Keratinocyte (primary cell): ENCODE data around the gene EPHA1. TPM values are rescaled to one million over a fixed set of nuclear protein-coding genes. Genes with fewer than 3 reads are reported as not detected.

Source experiments
- DNase-seq: peaks from one replicate; pipeline ENCODE4 v3.0.0-alpha.2; 2011; ENCODE audit warnings: low read depth, missing footprints, low spot score
- FAIRE-seq: peaks from 2 replicates; lab custom pipeline; 2011; peaks lifted over from hg19 to GRCh38; lab: Jason Lieb, UNC
- H2AFZ ChIP-seq: 2 replicates; pipeline ENCODE4 v1.6.0; 2012; ENCODE audit warnings: low read length, control low read depth, inconsistent platforms; ENCODE audit not compliant: control insufficient read depth
- H3K27ac ChIP-seq: 2 replicates; pipeline ENCODE4 v1.5.1; 2011; ENCODE audit warnings: low read length; ENCODE audit not compliant: control insufficient read depth, insufficient read depth
- H3K27me3 ChIP-seq: 3 replicates; pipeline ENCODE4 v1.6.0; 2011; ENCODE audit warnings: low read length; ENCODE audit not compliant: control insufficient read depth, insufficient read depth; ENCODE audit errors: extremely low read depth
- H3K36me3 ChIP-seq, 2 experiments: 2 replicates in 1 of 2; 3 replicates in 1 of 2; pipeline ENCODE4 v1.5.1; 2011; ENCODE audit warnings: low read length in 2 of 2, mild to moderate bottlenecking in 1 of 2; ENCODE audit not compliant: control insufficient read depth in 2 of 2, insufficient read depth in 2 of 2; ENCODE audit errors: extremely low read depth in 1 of 2
- H3K4me1 ChIP-seq: 3 replicates; pipeline ENCODE4 v1.5.1; 2011; ENCODE audit warnings: low read length; ENCODE audit not compliant: control insufficient read depth, insufficient read depth; ENCODE audit errors: extremely low read depth
- H3K4me2 ChIP-seq: 3 replicates; pipeline ENCODE4 v1.6.0; 2011; ENCODE audit warnings: low read depth, low read length; ENCODE audit not compliant: control insufficient read depth, insufficient read depth; ENCODE audit errors: extremely low read depth
- H3K4me3 ChIP-seq, 3 experiments: fragments of 200-600 bp in 1 of 3; sonication (generic) in 1 of 3; 2 replicates in 2 of 3; 3 replicates in 1 of 3; pipeline ENCODE4 v1.5.1; 2011 to 2016; ENCODE audit warnings: low read length in 3 of 3, mild to moderate bottlenecking in 3 of 3, control low read depth in 2 of 3, inconsistent platforms in 1 of 3, low read depth in 1 of 3, mixed read lengths in 1 of 3, mixed run types in 1 of 3, moderate library complexity in 1 of 3; ENCODE audit not compliant: control insufficient read depth in 2 of 3, insufficient read depth in 2 of 3; ENCODE audit errors: extremely low read depth in 1 of 3
- H3K79me2 ChIP-seq: 2 replicates; pipeline ENCODE4 v1.6.0; 2012; ENCODE audit warnings: low read length; ENCODE audit not compliant: control insufficient read depth, insufficient read depth
- H3K9ac ChIP-seq: 3 replicates; pipeline ENCODE4 v1.6.0; 2011; ENCODE audit warnings: low read length; ENCODE audit not compliant: control insufficient read depth, insufficient read depth; ENCODE audit errors: extremely low read depth
- H3K9me1 ChIP-seq: 3 replicates; pipeline ENCODE4 v1.6.0; 2011; ENCODE audit warnings: low read length; ENCODE audit not compliant: control insufficient read depth, insufficient read depth; ENCODE audit errors: extremely low read depth
- H3K9me3 ChIP-seq: 2 replicates; pipeline ENCODE4 v1.5.1; 2012; ENCODE audit warnings: low read depth, low read length; ENCODE audit not compliant: control insufficient read depth
- H4K20me1 ChIP-seq: 3 replicates; pipeline ENCODE4 v1.6.0; 2011; ENCODE audit warnings: low read length; ENCODE audit not compliant: control insufficient read depth, insufficient read depth; ENCODE audit errors: extremely low read depth
- EZH2 ChIP-seq: IDR thresholded peaks from one replicate; pipeline ENCODE4 v1.6.1; 2012; ENCODE audit warnings: inconsistent platforms, mild to moderate bottlenecking, low read length, moderate library complexity
- dilution Hi-C: fragments of 300-500 bp; cut with MboI; formaldehyde crosslinking; loops from one replicate; pipeline ENCODE4 v1.7.0; 2020; ENCODE audit warnings: low sequenced_read_pairs; ENCODE audit not compliant: extremely low pct_ligation_motif_present
- polyA plus RNA-seq, 5 experiments: library from polyadenylated mRNA; depleted of rRNA in 3 of 5; stranded (reverse) in 3 of 5; stranded (forward) in 1 of 5; unstranded in 1 of 5; fragments of >200 nt; gene quantifications; 1 replicate in 1 of 5; 2 replicates in 3 of 5; 3 replicates in 1 of 5; pipeline versions ENCODE4 v1.2.1 to v1.2.3, GENCODE V29; 2011 to 2012; ENCODE audit warnings: missing spikeins in 2 of 5, low read depth in 1 of 5, low replicate concordance in 1 of 5
- TF ChIP-seq, protein P1 (sequence below), 3 experiments: IDR thresholded peaks in 1 of 3; conservative IDR thresholded peaks in 1 of 3; optimal IDR thresholded peaks in 1 of 3; 2 replicates in 2 of 3; 3 replicates in 1 of 3; pipeline versions ENCODE3 to v1.5.1; 2011; ENCODE audit warnings: low read length in 3 of 3, mild to moderate bottlenecking in 3 of 3, moderate library complexity in 2 of 3, control low read depth in 1 of 3, inconsistent platforms in 1 of 3; ENCODE audit not compliant: insufficient read depth in 2 of 3; ENCODE audit errors: extremely low read depth in 1 of 3

EPHA1 gene
- polyA plus RNA-seq, 1 donor (not counting 4 experiments of a cell fraction or from before 2014, with no cell fraction given): 31.9 TPM

DNA sequence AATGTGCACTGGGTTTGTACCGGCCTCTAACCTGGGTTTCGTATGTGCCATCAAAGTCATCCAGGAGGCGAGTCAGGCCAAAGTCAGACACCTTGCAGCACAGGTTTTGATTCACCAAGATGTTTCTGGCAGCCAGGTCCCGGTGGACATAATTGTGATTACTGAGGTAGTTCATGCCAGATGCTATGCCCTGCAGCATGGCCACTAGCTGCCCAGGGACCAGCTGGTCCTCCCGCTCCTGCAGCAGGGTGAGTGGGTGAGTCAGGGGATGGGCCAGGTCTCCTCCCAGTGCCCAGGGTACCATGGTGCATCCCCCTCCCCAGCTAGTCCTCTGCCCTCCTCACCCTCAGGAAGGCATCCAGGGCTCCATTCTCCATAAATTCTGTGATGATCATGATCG is 13.9 kb downstream of the EPHA1 start:
- Histone ChIP-seq H3K79me2 (no peaks in the 10 kb centered on the region), H3K4me2 (no peak overlapping the region), H3K4me1 (peaks cover 4% of the 10 kb centered on the region), H3K9me1 (no peaks in the 10 kb centered on the region), H2AFZ (no peak overlapping the region), H4K20me1 (peaks cover 12% of the 10 kb centered on the region), H3K27ac (no peak overlapping the region), H3K9ac (no peak overlapping the region), H3K4me3 (no peak overlapping the region), H3K9me3 (no peaks in the 10 kb centered on the region), H3K36me3 (peaks cover 39 to 41% of the 10 kb centered on the region in 2 experiments), H3K27me3 (no peaks in the 10 kb centered on the region)
- dilution Hi-C loops: no loop called here
- TF ChIP-seq EZH2: no peak
- TF ChIP-seq, protein P1, sequence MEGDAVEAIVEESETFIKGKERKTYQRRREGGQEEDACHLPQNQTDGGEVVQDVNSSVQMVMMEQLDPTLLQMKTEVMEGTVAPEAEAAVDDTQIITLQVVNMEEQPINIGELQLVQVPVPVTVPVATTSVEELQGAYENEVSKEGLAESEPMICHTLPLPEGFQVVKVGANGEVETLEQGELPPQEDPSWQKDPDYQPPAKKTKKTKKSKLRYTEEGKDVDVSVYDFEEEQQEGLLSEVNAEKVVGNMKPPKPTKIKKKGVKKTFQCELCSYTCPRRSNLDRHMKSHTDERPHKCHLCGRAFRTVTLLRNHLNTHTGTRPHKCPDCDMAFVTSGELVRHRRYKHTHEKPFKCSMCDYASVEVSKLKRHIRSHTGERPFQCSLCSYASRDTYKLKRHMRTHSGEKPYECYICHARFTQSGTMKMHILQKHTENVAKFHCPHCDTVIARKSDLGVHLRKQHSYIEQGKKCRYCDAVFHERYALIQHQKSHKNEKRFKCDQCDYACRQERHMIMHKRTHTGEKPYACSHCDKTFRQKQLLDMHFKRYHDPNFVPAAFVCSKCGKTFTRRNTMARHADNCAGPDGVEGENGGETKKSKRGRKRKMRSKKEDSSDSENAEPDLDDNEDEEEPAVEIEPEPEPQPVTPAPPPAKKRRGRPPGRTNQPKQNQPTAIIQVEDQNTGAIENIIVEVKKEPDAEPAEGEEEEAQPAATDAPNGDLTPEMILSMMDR (optimal IDR thresholded peaks at IDR 0.05 in 1 of 3, IDR thresholded peaks at IDR 0.05 in 1 of 3, conservative IDR thresholded peaks at IDR 0.05 in 1 of 3; ENCODE audit: extremely low read depth in 1 of 3, insufficient read depth in 2 of 3, low read length in 3 of 3): no peak
- DNase-seq (no peak), FAIRE-seq (no peak)

DNA sequence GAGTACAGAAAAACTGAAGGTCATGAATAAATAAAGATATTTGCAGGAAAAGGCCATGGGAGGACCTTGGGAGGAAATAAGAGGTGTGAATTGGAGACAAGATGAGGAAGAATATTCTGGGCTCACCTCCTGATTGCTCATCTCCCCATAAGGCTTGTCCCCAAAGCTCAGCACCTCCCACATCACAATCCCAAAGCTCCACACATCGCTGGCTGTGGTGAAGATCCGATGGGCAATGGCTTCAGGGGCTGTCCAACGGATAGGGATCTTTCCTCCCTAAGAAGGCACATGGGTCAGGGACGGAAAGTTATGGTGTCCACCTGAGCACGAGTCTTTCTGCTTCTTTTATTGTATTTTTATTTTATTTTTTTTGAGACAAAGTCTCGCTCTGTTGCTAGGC is 14.6 kb downstream of the EPHA1 start:
- FAIRE-seq: no peak
- TF ChIP-seq, protein P1 (optimal IDR thresholded peaks at IDR 0.05 in 1 of 3, IDR thresholded peaks at IDR 0.05 in 1 of 3, conservative IDR thresholded peaks at IDR 0.05 in 1 of 3; ENCODE audit: extremely low read depth in 1 of 3, insufficient read depth in 2 of 3, low read length in 3 of 3): no peak
- TF ChIP-seq EZH2: no peak
- no peak overlapping the region for H2AFZ ChIP-seq
- H3K9me3 ChIP-seq: no peaks in the 10 kb centered on the region
- no peak overlapping the region for H3K4me3 ChIP-seq
- no peaks in the 10 kb centered on the region for H3K79me2 ChIP-seq
- dilution Hi-C loops: no loop called here
- H3K4me2 ChIP-seq: no peak overlapping the region
- no peak for DNase-seq
- peaks cover 13% of the 10 kb centered on the region for H4K20me1 ChIP-seq
- H3K9ac ChIP-seq: no peak overlapping the region
- no peaks in the 10 kb centered on the region for H3K27me3 ChIP-seq
- no peaks in the 10 kb centered on the region for H3K9me1 ChIP-seq
- peaks cover 4% of the 10 kb centered on the region for H3K4me1 ChIP-seq
- peaks cover 46 to 47% of the 10 kb centered on the region in 2 experiments for H3K36me3 ChIP-seq
- H3K27ac ChIP-seq: no peak overlapping the region
